Panc1 (cell line): Measurements from ENCODE around the gene KIF1A. TPM values are rescaled to one million over a fixed set of nuclear protein-coding genes. Genes with fewer than 3 reads are reported as not detected.

Experiments used
- ATAC-seq: fragments of 200-7000 bp; cut with Tn5 transposase; 2 replicates; pipeline ENCODE4 v1.9.1; 2020; ENCODE audit warnings: mild to moderate bottlenecking, moderate library complexity
- BruUV-seq: library from RNA; stranded (reverse); fragments of 400-500 nt; replicated peaks from 2 replicates; lab custom pipeline; 2021; lab: Mats Ljungman, UMichigan
- CTCF ChIA-PET: fragments of 300-600 bp; sonication (Branson Sonifier 250); formaldehyde crosslinking; loops from one replicate; lab custom pipeline; 2022; ENCODE audit warnings: antibody characterized with exemption; lab: Charles Lee
- POLR2A ChIA-PET: fragments of 300-600 bp; sonication (Branson Sonifier 250); formaldehyde crosslinking; loops from one replicate; lab custom pipeline; 2022; ENCODE audit warnings: antibody characterized with exemption; lab: Charles Lee
- DNase-seq: peaks from one replicate; pipeline ENCODE4 v3.0.0-alpha.2; 2010; ENCODE audit warnings: low read depth, low spot score
- H3K27ac ChIP-seq: 2 replicates; pipeline ENCODE4 v1.5.1; 2011; ENCODE audit warnings: mild to moderate bottlenecking, low read length, inconsistent platforms
- H3K27me3 ChIP-seq: fragments of 200-500 bp; sonication (Bioruptor generic); 2 replicates; pipeline ENCODE4 v1.6.0; 2014; ENCODE audit warnings: low read length, inconsistent platforms; ENCODE audit not compliant: control insufficient read depth, insufficient read depth
- H3K36me3 ChIP-seq: fragments of 200-500 bp; sonication (Bioruptor generic); 2 replicates; pipeline ENCODE4 v1.5.1; 2014; ENCODE audit warnings: inconsistent platforms, mild to moderate bottlenecking, low read length, moderate library complexity; ENCODE audit not compliant: control insufficient read depth, insufficient read depth
- H3K4me1 ChIP-seq: 2 replicates; pipeline ENCODE4 v1.5.1; 2011; ENCODE audit warnings: inconsistent platforms, mild to moderate bottlenecking, low read length, moderate library complexity; ENCODE audit not compliant: control insufficient read depth, insufficient read depth
- H3K4me3 ChIP-seq, 2 experiments: 2 replicates each; pipeline ENCODE4 v1.5.1; 2011 to 2012; ENCODE audit warnings: low read depth in 2 of 2, low read length in 2 of 2, mild to moderate bottlenecking in 2 of 2, inconsistent platforms in 1 of 2, moderate library complexity in 1 of 2
- H3K9me3 ChIP-seq: fragments of 200-500 bp; sonication (Bioruptor generic); 2 replicates; pipeline ENCODE4 v1.5.1; 2014; ENCODE audit warnings: low read depth, mild to moderate bottlenecking, inconsistent platforms, low read length, moderate library complexity; ENCODE audit not compliant: control insufficient read depth, insufficient read depth
- POLR2AphosphoS5 ChIP-seq: IDR thresholded peaks from 2 replicates; pipeline ENCODE4 v1.6.1; 2012; ENCODE audit warnings: mild to moderate bottlenecking, low read depth, low read length, moderate library complexity
- SIN3A ChIP-seq: IDR thresholded peaks from 2 replicates; pipeline ENCODE4 v1.6.1; 2012; ENCODE audit warnings: low read depth, mild to moderate bottlenecking, low read length, moderate library complexity, borderline replicate concordance; ENCODE audit not compliant: insufficient read depth
- TCF7L2 ChIP-seq: IDR thresholded peaks from 2 replicates; pipeline ENCODE4 v1.6.1; 2011; ENCODE audit warnings: mild to moderate bottlenecking, low read depth, low read length, inconsistent platforms
- in situ Hi-C: cut with HindIII; loops from 2 replicates; pipeline ENCODE4 v1.10.0; 2016; ENCODE audit warnings: low sequenced_read_pairs, low pct_unique_long_range_greater_than_20kb
- intact Hi-C: fragments of 100-400 bp; cut with micrococcal nuclease; formaldehyde crosslinking; loops from one replicate; pipeline ENCODE4 v1.10.0; 2022; ENCODE audit not compliant: unreplicated experiment
- total RNA-seq: library from RNA; stranded (reverse); gene quantifications from one replicate; pipeline ENCODE4 v1.2.1, GENCODE V29; 2021; ENCODE audit not compliant: unreplicated experiment
- TF ChIP-seq, protein P1 (sequence below): fragments of 450-650 bp; IDR thresholded peaks from 2 replicates; pipeline ENCODE4 v1.5.1; 2017; ENCODE audit warnings: mild to moderate bottlenecking
- TF ChIP-seq, protein P2 (sequence below), 2 experiments: IDR thresholded peaks; 2 replicates each; pipeline ENCODE4 v1.6.1; 2011 to 2012; ENCODE audit warnings: low read depth in 2 of 2, control low read depth in 1 of 2, low read length in 1 of 2, mild to moderate bottlenecking in 1 of 2, moderate library complexity in 1 of 2; ENCODE audit not compliant: insufficient read depth in 1 of 2

Gene KIF1A
- total RNA-seq, 1 experiment from 2014 or later: 132 TPM

DNA sequence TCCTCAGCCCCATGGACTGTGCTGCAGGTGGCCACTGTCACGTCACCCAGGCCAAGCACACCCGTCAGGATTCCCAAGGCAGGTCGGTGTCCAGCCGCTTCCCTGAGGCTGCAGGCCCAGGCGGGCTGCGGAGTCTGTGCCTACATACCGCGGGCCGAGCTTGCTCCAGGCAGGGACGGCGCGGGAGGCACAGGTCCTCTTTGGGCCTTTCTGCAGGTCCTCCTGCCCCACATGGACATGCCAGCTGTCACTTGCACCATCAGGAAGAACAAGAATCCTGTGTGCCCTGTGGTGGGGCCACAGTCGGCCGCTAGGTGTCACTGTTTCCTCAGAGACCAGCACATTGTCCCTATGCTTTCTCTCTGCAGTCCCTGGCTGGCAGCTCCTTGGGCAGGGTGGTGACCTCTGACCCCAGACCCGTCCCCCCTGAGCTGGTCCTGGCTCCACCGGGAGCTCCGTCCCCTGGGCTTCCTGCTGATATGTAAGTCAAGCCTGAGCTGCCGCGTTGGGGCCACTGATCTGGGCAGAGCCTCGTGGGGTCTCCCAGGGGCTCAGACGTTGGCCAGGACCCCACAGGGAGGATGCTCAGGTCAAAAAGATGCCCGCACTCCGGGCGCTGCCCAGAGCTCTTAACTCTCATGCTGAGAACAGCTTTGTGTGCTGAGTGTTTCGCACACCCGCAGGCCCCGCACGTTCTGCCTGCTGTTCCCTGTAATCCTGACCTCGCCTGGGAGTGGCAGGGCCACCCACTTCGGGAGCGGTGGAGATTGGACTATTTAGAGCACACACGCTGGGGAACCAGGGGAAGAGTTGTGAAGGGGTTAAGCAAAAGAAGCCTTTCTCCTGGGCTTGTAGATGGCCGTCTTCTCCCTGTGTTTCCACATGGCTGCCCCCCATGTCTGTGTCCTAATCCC lies 31.3 kb upstream of the KIF1A start:
- ChIA-PET CTCF (interaction anchor here (0.5 to 2.2 kb wide), 6 partner anchors 11 to 438 kb away, joined by 3 to 9 read pairs (median 4); no protein-coding TSS in a partner anchor), POLR2A (no interaction called here)
- BruUV-seq: no TSS peak
- ATAC-seq: peak; percentile 96
- intact Hi-C loops: no loop called here
- Histone ChIP-seq H3K4me1 (no peaks in the 10 kb centered on the region), H3K9me3 (peaks cover 6% of the 10 kb centered on the region; the same call in 1 of the 2 replicates), H3K27ac (no peak overlapping the region), H3K36me3 (no peaks in the 10 kb centered on the region), H3K4me3 (no peak overlapping the region), H3K27me3 (no peaks in the 10 kb centered on the region)
- TF ChIP-seq, protein P1, sequence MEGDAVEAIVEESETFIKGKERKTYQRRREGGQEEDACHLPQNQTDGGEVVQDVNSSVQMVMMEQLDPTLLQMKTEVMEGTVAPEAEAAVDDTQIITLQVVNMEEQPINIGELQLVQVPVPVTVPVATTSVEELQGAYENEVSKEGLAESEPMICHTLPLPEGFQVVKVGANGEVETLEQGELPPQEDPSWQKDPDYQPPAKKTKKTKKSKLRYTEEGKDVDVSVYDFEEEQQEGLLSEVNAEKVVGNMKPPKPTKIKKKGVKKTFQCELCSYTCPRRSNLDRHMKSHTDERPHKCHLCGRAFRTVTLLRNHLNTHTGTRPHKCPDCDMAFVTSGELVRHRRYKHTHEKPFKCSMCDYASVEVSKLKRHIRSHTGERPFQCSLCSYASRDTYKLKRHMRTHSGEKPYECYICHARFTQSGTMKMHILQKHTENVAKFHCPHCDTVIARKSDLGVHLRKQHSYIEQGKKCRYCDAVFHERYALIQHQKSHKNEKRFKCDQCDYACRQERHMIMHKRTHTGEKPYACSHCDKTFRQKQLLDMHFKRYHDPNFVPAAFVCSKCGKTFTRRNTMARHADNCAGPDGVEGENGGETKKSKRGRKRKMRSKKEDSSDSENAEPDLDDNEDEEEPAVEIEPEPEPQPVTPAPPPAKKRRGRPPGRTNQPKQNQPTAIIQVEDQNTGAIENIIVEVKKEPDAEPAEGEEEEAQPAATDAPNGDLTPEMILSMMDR: peak; percentile 95
- TF ChIP-seq TCF7L2: no peak
- TF ChIP-seq, protein P2, sequence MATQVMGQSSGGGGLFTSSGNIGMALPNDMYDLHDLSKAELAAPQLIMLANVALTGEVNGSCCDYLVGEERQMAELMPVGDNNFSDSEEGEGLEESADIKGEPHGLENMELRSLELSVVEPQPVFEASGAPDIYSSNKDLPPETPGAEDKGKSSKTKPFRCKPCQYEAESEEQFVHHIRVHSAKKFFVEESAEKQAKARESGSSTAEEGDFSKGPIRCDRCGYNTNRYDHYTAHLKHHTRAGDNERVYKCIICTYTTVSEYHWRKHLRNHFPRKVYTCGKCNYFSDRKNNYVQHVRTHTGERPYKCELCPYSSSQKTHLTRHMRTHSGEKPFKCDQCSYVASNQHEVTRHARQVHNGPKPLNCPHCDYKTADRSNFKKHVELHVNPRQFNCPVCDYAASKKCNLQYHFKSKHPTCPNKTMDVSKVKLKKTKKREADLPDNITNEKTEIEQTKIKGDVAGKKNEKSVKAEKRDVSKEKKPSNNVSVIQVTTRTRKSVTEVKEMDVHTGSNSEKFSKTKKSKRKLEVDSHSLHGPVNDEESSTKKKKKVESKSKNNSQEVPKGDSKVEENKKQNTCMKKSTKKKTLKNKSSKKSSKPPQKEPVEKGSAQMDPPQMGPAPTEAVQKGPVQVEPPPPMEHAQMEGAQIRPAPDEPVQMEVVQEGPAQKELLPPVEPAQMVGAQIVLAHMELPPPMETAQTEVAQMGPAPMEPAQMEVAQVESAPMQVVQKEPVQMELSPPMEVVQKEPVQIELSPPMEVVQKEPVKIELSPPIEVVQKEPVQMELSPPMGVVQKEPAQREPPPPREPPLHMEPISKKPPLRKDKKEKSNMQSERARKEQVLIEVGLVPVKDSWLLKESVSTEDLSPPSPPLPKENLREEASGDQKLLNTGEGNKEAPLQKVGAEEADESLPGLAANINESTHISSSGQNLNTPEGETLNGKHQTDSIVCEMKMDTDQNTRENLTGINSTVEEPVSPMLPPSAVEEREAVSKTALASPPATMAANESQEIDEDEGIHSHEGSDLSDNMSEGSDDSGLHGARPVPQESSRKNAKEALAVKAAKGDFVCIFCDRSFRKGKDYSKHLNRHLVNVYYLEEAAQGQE (IDR thresholded peaks at IDR 0.05; ENCODE audit: insufficient read depth in 1 of 2, low read depth in 2 of 2, low read length in 1 of 2): 0 out of 4 replicates have a peak, but pooled peaks of 1 of the 2 experiments have one; percentile 34
- DNase-seq: peak; percentile 67
- in situ Hi-C loops: no loop called here

DNA sequence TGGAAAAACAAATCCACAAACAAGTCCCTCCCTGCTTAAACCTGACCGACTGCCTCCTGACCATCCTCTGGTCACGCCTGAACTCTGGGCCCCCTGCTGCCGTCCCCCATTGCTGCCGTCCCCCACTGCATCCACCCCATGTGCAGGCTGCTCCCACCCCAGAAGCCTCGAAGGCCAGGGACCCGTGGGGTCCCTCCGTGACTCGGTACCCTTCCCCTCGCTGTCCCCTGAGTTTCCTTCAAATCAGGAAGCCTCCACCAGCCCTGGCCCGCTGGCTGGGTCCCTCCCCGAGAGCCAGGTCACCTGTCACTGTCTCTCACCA lies 30.7 kb upstream of the KIF1A start:
- H3K4me3 ChIP-seq: no peak overlapping the region
- H3K27me3 ChIP-seq: no peaks in the 10 kb centered on the region
- no peak for DNase-seq
- ChIA-PET POLR2A (no interaction called here), CTCF (interaction anchor here (1.1 to 2.2 kb wide), 4 partner anchors 10 to 366 kb away, joined by 4 to 9 read pairs (median 4); no protein-coding TSS in a partner anchor)
- no peak overlapping the region for H3K27ac ChIP-seq
- ATAC-seq: no peak
- no peak for TF ChIP-seq POLR2AphosphoS5
- TF ChIP-seq, protein P1: no peak
- TF ChIP-seq TCF7L2: no peak
- no peak for TF ChIP-seq SIN3A
- TF ChIP-seq, protein P2 (IDR thresholded peaks at IDR 0.05; ENCODE audit: insufficient read depth in 1 of 2, low read depth in 2 of 2, low read length in 1 of 2): no peak
- no TSS peak for BruUV-seq
- intact Hi-C loops (no loop called here), in situ Hi-C loops (no loop called here)
- peaks cover 6% of the 10 kb centered on the region; the same call in 1 of the 2 replicates for H3K9me3 ChIP-seq
- H3K4me1 ChIP-seq: no peaks in the 10 kb centered on the region
- no peaks in the 10 kb centered on the region for H3K36me3 ChIP-seq
